Tibial nerve (tissue), 3 donors: ENCODE results near the gene SFI1.

ENCODE experiments used
- POLR2A ChIP-seq, 2 donors: fragments of 450-650 bp; IDR thresholded peaks; one replicate each; pipeline ENCODE4 v1.6.1; 2017; ENCODE audit warnings: antibody characterized with exemption in 2 of 2, mild to moderate bottlenecking in 2 of 2, moderate library complexity in 2 of 2
- TF ChIP-seq, protein P1 (sequence below), 5 experiments: fragments of 200-600 bp in 3 of 5; fragments of 450-650 bp in 2 of 5; sonication (generic) in 3 of 5; IDR thresholded peaks; one replicate each; pipeline ENCODE4 v1.5.1; 2016 to 2019; ENCODE audit warnings: antibody characterized with exemption in 5 of 5, mild to moderate bottlenecking in 3 of 5, moderate library complexity in 2 of 5

DNA sequence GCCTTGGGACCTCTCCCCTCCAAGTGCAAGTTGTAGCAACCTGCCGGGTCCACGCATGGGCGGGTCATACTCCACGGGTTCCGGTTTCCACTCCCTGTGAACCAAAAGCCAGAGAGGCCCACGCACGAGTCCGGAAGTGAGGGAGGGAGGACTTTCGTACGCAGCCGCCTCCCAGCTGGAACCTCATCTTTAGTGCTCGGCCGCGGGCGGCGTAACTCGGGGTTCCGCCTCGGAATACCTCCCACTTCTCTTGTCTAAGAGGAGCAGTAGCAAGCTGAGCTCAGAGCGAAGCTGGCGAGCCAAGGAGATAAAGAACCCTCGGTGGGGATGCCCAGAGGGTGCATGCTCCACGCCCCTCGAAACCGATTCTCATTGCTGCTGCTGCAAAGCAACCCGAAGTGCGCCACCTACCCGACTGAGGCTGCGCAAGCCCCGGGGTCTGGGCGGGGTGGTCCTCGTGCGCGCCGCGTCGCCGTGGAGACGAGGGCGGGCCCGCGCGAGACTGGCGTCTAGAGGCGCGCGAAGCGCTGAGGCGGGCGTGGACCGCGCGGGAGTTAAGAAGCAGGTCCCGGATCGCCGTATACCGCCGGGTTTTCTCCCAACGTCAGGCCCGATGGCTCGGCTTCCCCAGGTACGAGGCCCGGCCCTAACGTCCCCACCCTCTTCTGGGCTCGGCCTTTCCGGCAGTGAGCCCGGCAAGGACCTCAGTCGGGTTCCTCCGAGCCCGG lies at the start of gene SFI1:
- TF ChIP-seq, protein P1, sequence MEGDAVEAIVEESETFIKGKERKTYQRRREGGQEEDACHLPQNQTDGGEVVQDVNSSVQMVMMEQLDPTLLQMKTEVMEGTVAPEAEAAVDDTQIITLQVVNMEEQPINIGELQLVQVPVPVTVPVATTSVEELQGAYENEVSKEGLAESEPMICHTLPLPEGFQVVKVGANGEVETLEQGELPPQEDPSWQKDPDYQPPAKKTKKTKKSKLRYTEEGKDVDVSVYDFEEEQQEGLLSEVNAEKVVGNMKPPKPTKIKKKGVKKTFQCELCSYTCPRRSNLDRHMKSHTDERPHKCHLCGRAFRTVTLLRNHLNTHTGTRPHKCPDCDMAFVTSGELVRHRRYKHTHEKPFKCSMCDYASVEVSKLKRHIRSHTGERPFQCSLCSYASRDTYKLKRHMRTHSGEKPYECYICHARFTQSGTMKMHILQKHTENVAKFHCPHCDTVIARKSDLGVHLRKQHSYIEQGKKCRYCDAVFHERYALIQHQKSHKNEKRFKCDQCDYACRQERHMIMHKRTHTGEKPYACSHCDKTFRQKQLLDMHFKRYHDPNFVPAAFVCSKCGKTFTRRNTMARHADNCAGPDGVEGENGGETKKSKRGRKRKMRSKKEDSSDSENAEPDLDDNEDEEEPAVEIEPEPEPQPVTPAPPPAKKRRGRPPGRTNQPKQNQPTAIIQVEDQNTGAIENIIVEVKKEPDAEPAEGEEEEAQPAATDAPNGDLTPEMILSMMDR (IDR thresholded peaks at IDR 0.05): peak in 3 of 5 experiments; percentile 25 to 33 (median 26)
- peak in 1 of 2 donors; percentile 43 for TF ChIP-seq POLR2A (IDR thresholded peaks at IDR 0.05)
